GM18907 (cell line): ENCODE data around the gene GXYLT2.

Experiments
- ATAC-seq: cut with Tn5 transposase; IDR thresholded peaks from one replicate; pipeline ENCODE4 v1.9.1; 2021; ENCODE audit warnings: mild to moderate bottlenecking, moderate library complexity; ENCODE audit not compliant: unreplicated experiment

Gene GXYLT2

DNA sequence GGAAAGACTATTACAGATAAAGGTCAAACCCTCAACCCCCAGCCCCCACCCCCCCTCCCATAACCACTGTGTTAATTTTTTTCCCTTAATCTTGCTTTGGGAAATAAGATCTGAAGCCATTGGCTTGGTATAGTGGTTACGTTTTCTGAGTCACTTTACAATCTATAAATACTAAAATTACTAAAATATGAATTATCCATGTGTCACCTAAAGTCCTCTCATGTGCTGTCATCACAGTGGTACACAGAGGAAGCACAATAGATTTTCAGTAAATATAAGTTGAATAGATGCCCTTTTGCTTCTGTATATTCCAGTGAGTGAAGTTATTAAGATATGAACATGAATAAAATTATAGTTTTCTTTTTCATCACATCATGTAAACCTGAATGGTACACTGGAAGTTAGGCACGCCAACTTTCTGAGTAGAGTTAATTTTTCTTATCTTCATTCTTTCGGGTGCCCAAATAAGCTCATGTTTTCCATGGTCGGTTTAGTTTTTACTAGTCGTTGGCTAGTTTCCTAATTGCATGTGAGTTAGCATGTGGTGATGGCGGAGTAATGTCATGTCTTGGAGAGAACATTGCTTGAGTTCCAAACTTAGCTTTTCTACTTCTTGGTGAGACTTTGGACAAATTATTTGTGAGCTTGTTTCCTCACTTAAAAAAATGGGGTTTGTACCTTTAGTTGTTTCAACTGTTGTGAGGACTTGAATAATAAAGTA is 120.3 kb downstream of the GXYLT2 start:
- ATAC-seq, result no peak

- ATAC-seq, result no peak
Observed at GRCh38 chr3:73009008-73009407, 121.2 kb downstream of the GXYLT2 start.

GRCh38 chr3:73009750-73010149 is 121.9 kb downstream of the GXYLT2 start:
- no peak for ATAC-seq

GRCh38 chr3:73010158-73010557 is 122.3 kb downstream of the GXYLT2 start:
- no peak for ATAC-seq

DNA sequence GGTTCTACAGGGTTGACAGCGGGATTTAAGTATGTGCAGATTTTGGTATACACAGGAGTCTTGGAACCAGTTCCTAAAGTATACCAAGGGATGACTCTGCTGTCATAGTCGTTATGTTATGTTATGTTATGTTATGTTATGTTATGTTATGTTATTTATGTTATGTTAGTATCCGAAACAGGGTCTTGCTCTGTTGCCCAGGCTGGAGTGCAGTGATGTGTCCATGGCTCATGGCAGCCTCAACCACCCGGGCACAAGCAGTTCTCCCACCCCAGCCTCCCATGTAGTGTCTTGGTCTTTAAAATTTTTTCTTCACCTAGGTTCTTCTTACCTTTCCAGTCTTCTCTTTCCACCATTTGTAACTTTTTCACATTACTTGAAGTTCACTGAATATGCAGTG is 130.5 kb downstream of the GXYLT2 start:
- ATAC-seq, result no peak

GRCh38 chr3:73018790-73019441 is 131.1 kb downstream of the GXYLT2 start:
- no peak for ATAC-seq

GRCh38 chr3:73021301-73021835 is 133.5 kb downstream of the GXYLT2 start:
- ATAC-seq, result no peak

- no peak for ATAC-seq
Observed at GRCh38 chr3:73024836-73025235, 137.0 kb downstream of the GXYLT2 start.

DNA sequence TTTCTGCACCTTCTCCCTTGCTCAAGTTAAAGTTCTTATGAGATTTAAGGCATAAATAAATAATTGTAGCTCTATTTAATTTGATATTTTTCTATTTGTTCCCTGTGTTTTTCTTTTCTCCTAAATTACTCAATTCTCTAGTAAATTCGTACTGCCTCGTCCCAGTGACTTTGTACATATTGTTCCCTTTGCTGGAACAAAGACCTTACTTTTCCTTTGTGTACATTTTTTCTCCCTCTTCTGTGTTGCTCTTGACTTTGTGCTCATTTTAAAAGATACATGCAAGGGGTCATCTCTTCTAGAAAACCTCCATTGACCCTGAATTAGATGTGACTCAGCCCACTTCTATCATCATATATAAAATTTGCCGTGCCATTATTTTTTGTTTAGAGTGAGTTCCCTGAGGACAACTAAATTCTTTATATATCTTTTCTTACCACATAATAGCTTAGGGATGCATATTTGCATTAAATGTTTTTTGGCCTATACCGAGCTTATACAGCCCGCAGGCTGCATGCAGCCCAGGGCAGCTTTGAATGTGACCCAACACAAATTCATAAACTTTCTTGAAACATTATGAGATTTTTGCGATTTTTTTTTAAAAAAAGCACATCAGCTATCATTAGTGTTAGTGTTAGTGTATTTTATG is 138.4 kb downstream of the GXYLT2 start:
- no peak for ATAC-seq
